Activated T-cell treated with anti-CD3 and anti-CD28 coated beads for 24 hours (primary cell): ENCODE measurements around the gene MOXD1.

Experiments
- DNase-seq: peaks from one replicate; pipeline ENCODE4 v3.0.0-alpha.2; 2020; ENCODE audit warnings: low read depth

The MOXD1 gene

GRCh38 chr6:132399376-132400074 lies 1.8 kb downstream of the MOXD1 start:
- DNase-seq: no peak

GRCh38 chr6:132395015-132395597 lies 6.2 kb downstream of the MOXD1 start:
- no peak for DNase-seq

GRCh38 chr6:132392792-132393191 lies 8.5 kb downstream of the MOXD1 start:
- no peak for DNase-seq

GRCh38 chr6:132392270-132392646 lies 9.0 kb downstream of the MOXD1 start:
- DNase-seq: no peak

GRCh38 chr6:132391391-132392269 lies 9.6 kb downstream of the MOXD1 start:
- no peak for DNase-seq

GRCh38 chr6:132390451-132390850 lies 10.8 kb downstream of the MOXD1 start:
- no peak for DNase-seq

GRCh38 chr6:132390017-132390416 lies 11.3 kb downstream of the MOXD1 start:
- no peak for DNase-seq

GRCh38 chr6:132388291-132388690 lies 13.0 kb downstream of the MOXD1 start:
- DNase-seq: no peak

GRCh38 chr6:132382630-132383175 lies 18.6 kb downstream of the MOXD1 start:
- DNase-seq: no peak

- no peak for DNase-seq
Measured at GRCh38 chr6:132381381-132381780, 19.9 kb downstream of the MOXD1 start.

- no peak for DNase-seq
Measured at GRCh38 chr6:132380358-132381029, 20.8 kb downstream of the MOXD1 start.

- no peak for DNase-seq
Measured at GRCh38 chr6:132369526-132369925, 31.7 kb downstream of the MOXD1 start.

GRCh38 chr6:132368916-132369481 lies 32.3 kb downstream of the MOXD1 start:
- DNase-seq: no peak

GRCh38 chr6:132365281-132365907 lies 35.9 kb downstream of the MOXD1 start:
- DNase-seq: no peak

- DNase-seq: no peak
Measured at GRCh38 chr6:132364306-132365074, 36.8 kb downstream of the MOXD1 start.

- no peak for DNase-seq
Measured at GRCh38 chr6:132362442-132363185, 38.7 kb downstream of the MOXD1 start.

GRCh38 chr6:132361101-132361500 lies 40.2 kb downstream of the MOXD1 start:
- no peak for DNase-seq

GRCh38 chr6:132359886-132360285 lies 41.4 kb downstream of the MOXD1 start:
- DNase-seq: no peak

- no peak for DNase-seq
Measured at GRCh38 chr6:132357120-132357519, 44.2 kb downstream of the MOXD1 start.
